Ovary (tissue), 3 donors: ENCODE measurements around the gene GPR27.

Experiments used
- CTCF ChIP-seq, 3 donors: fragments of 450-650 bp in 2 of 3; fragments of 200-600 bp in 1 of 3; IDR thresholded peaks; one replicate each; pipeline versions ENCODE4 v1.5.1 to v1.8.0; 2016 to 2022; ENCODE audit warnings: antibody characterized with exemption in 3 of 3, mild to moderate bottlenecking in 1 of 3
- EP300 ChIP-seq: sonication (generic); formaldehyde crosslinking; IDR thresholded peaks from one replicate; pipeline ENCODE4 v1.6.1; 2017; ENCODE audit warnings: antibody characterized with exemption
- POLR2A ChIP-seq: fragments of 450-650 bp; IDR thresholded peaks from one replicate; pipeline ENCODE4 v1.6.1; 2017; ENCODE audit warnings: antibody characterized with exemption, mild to moderate bottlenecking, moderate library complexity
- donor health status: DM: no; HTN: no; CAD: no.

GRCh38 chr3:71791634-71792033 is 38.0 kb downstream of the GPR27 start:
- no peak for TF ChIP-seq CTCF (IDR thresholded peaks at IDR 0.05)
- no peak for TF ChIP-seq EP300
- TF ChIP-seq POLR2A, result no peak
